Fibroblast of villous mesenchyme (primary cell): ENCODE measurements around the gene FOXS1. TPM values are rescaled to one million over a fixed set of nuclear protein-coding genes. Genes with fewer than 3 reads are reported as not detected.

Experiments
- DNase-seq: peaks from one replicate; pipeline ENCODE4 v3.0.0-alpha.2; 2010; ENCODE audit warnings: low read depth
- H3K4me3 ChIP-seq: 2 replicates; pipeline ENCODE4 v1.5.1; 2011; ENCODE audit warnings: low read depth, mild to moderate bottlenecking, low read length
- CTCF ChIP-seq: IDR thresholded peaks from 2 replicates; pipeline ENCODE4 v1.5.1; 2012; ENCODE audit warnings: low read depth, mild to moderate bottlenecking, low read length; ENCODE audit not compliant: insufficient read depth
- small RNA-seq: library from RNA; depleted of rRNA; stranded (forward); fragments of <200 nt; gene quantifications from one replicate; pipeline ENCODE3, GENCODE V24; 2012
- total RNA-seq: library from RNA; depleted of rRNA; stranded (reverse); fragments of >200 nt; gene quantifications from 2 replicates; pipeline ENCODE4 v1.2.3, GENCODE V29; 2012

The FOXS1 gene
- total RNA-seq, 1 donor: 1.7 TPM

- H3K4me3 ChIP-seq: no peak overlapping the region
- TF ChIP-seq CTCF: no peak
- DNase-seq: no peak
Observed at GRCh38 chr20:31797364-31797763, 48.0 kb downstream of the FOXS1 start.

Small RNA genes lying within 50 kb of the gene (small RNA-seq; reads per million reads assigned to genes)
- gene AL160175.1: not detected

Other genes starting within 250 kb of the FOXS1 start
- 18.0 and 27.2 TPM in 2 replicates for gene ID1, start 240.3 kb downstream of the FOXS1 start, total RNA-seq
- not detected in 2 replicates for gene COX4I2, start 207.7 kb downstream of the FOXS1 start, total RNA-seq
- 82.8 and 113 TPM in 2 replicates for gene BCL2L1, start 122.7 kb downstream of the FOXS1 start, total RNA-seq
- gene TPX2, start 106.3 kb downstream of the FOXS1 start, total RNA-seq: 35.4 and 62.2 TPM in 2 replicates
- gene MYLK2, start 26.2 kb downstream of the FOXS1 start, total RNA-seq: under 0.01 and 0.32 TPM in 2 replicates
- 0.32 TPM in 1 of 2 replicates, not detected in the other for gene DUSP15, start 24.9 kb upstream of the FOXS1 start, total RNA-seq
- not detected in 2 replicates for gene TTLL9, start 25.0 kb upstream of the FOXS1 start, total RNA-seq
- gene PDRG1, start 106.4 kb upstream of the FOXS1 start, total RNA-seq: 2.6 and 3.5 TPM in 2 replicates
- not detected in 2 replicates for gene XKR7, start 122.5 kb upstream of the FOXS1 start, total RNA-seq
- gene CCM2L, start 164.8 kb upstream of the FOXS1 start, total RNA-seq: under 0.01 TPM in 1 of 2 replicates, not detected in the other
- gene HCK, start 206.6 kb upstream of the FOXS1 start, total RNA-seq: not detected in 2 replicates